Myocyte (in vitro differentiated cells): ENCODE measurements around the gene ATP2B3. TPM values are rescaled to one million over a fixed set of nuclear protein-coding genes. Genes with fewer than 3 reads are reported as not detected.
A peak's percentile ranks its signal among the peaks of the same experiment; 100 is the strongest.

Experiments
- DNase-seq: peaks from one replicate; pipeline ENCODE4 v3.0.0-alpha.2; 2012; ENCODE audit warnings: low read depth
- polyA plus RNA-seq: library from polyadenylated mRNA; unstranded; fragments of >200 nt; gene quantifications from one replicate; pipeline ENCODE4 v1.2.1, GENCODE V29; 2012; ENCODE audit warnings: missing spikeins
- total RNA-seq: library from RNA; depleted of rRNA; stranded (reverse); fragments of >200 nt; gene quantifications from 2 replicates; pipeline ENCODE4 v1.2.3, GENCODE V29; 2014

Gene ATP2B3
- total RNA-seq = 0.40 and 0.57 TPM in 2 replicates
- 0.20 TPM for polyA plus RNA-seq

- DNase-seq = no peak
These were observed at the start of gene ATP2B3 for GRCh38 chrX:153517423-153517822. Gene ATP2B3, plus strand, starts transcription at chrX:153517642. Its CDS starts 18,606 bp downstream, at chrX:153536248.

- DNase-seq = peak; percentile 78
These were observed 49.3 kb upstream of the ATP2B3 start for GRCh38 chrX:153468008-153468580.

- peak; percentile 41 for DNase-seq
These were observed 47.5 kb upstream of the ATP2B3 start for GRCh38 chrX:153469811-153470410.

- DNase-seq = peak; percentile 84
These were observed 46.8 kb upstream of the ATP2B3 start, which contains the start of gene HAUS7 for GRCh38 chrX:153470411-153471363. Gene HAUS7, minus strand, starts transcription at chrX:153470576. Its CDS starts 19 bp downstream, at chrX:153470557.

GRCh38 chrX:153471663-153472280, 45.7 kb upstream of the ATP2B3 start:
- DNase-seq = no peak

GRCh38 chrX:153473126-153473525, 44.3 kb upstream of the ATP2B3 start:
- no peak for DNase-seq

- no peak for DNase-seq
These were observed 43.2 kb upstream of the ATP2B3 start for GRCh38 chrX:153474266-153474665.

GRCh38 chrX:153474718-153475117, 42.7 kb upstream of the ATP2B3 start:
- DNase-seq = no peak

GRCh38 chrX:153475271-153475670, 42.2 kb upstream of the ATP2B3 start:
- DNase-seq = no peak

- no peak for DNase-seq
These were observed 41.6 kb upstream of the ATP2B3 start for GRCh38 chrX:153475751-153476281.

GRCh38 chrX:153476666-153477363, 40.6 kb upstream of the ATP2B3 start:
- no peak for DNase-seq

GRCh38 chrX:153477364-153477857, 40.0 kb upstream of the ATP2B3 start:
- DNase-seq = no peak

- no peak for DNase-seq
These were observed 39.5 kb upstream of the ATP2B3 start for GRCh38 chrX:153477901-153478300.

- no peak for DNase-seq
These were observed 38.7 kb upstream of the ATP2B3 start for GRCh38 chrX:153478746-153479145.

GRCh38 chrX:153481043-153481442, 36.4 kb upstream of the ATP2B3 start:
- DNase-seq = no peak

GRCh38 chrX:153482376-153483015, 34.9 kb upstream of the ATP2B3 start:
- no peak for DNase-seq

GRCh38 chrX:153485396-153486080, 31.9 kb upstream of the ATP2B3 start:
- DNase-seq = no peak

GRCh38 chrX:153486171-153486570, 31.3 kb upstream of the ATP2B3 start:
- no peak for DNase-seq

- DNase-seq = no peak
These were observed 29.8 kb upstream of the ATP2B3 start for GRCh38 chrX:153487590-153488071.
